MV-4-11 (cell line): ENCODE results near the gene BLOC1S5.
A peak's percentile ranks its signal among the peaks of the same experiment; 100 is the strongest.

Experiments
- DNase-seq: peaks from one replicate; lab custom pipeline; 2025; lab: John Stamatoyannopoulos, UW

BLOC1S5 gene, protein sequence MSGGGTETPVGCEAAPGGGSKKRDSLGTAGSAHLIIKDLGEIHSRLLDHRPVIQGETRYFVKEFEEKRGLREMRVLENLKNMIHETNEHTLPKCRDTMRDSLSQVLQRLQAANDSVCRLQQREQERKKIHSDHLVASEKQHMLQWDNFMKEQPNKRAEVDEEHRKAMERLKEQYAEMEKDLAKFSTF

DNA sequence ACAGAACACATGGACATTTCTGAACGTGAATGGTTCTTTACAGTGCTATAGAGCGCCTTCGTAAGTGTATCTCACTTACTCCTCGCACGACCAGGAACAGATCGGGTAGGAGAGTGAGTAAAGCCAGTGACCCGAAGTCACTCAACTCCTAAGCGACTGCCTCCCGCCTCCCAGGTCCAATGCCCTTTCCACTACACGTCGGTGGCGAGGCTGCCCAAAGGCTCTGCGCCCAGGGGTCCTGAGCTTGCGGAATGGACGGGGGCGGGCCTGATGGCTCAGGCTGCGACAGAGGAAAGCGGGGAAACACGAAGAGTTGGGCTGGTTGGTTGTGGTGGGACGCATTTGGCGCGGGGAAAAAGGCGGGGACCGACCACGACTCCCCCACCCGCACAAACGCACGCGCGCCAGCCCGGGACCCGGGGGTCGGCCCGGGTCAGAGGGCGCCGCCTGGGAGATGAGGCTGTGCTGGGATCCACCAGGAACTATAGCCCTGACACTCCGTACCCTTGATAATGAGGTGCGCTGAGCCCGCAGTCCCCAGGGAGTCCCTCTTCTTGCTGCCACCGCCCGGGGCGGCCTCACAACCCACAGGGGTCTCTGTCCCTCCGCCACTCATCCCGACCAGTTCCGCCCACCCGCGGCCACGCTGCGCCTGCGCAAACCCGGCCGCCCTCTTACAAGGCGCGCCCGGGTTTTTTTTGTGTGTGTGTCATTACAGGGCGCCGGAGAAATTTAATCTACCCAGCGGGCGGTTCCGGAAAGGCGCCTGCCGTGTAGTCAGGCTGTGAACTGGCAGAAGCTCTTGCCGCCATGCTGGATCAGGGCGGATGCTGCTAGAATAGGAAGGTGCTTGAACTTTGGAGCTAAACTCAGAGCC is at the start of gene BLOC1S5:
BLOC1S5 (minus strand) TSS at position 629 of the 877 bp plus-strand sequence; CDS start at position 616, 13 bp downstream.
- peak; percentile 97 for DNase-seq

DNA sequence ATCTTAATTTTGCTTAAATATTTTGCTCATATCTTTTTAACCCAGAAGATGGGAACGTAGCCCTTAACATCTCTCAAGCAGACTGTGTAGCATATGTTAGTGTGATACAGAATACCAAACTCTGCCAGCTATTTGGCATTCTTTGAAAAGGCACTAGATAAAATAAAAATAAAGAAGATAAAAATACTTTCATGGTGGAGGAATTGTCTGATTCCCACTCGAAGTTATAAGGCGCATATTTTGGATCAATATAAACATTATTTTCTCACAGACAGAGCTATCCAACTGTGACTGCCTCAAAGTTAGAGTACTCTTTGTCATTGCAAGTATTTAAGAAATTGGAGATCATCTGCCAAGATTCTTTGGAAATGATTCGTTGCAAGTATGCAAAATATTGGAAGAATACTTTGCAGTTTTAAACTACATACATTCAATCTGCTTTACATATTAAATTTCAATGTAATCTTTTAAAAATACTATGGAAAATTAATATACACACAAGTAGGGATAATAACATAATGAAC is 49.0 kb upstream of the BLOC1S5 start:
- no peak for DNase-seq

DNA sequence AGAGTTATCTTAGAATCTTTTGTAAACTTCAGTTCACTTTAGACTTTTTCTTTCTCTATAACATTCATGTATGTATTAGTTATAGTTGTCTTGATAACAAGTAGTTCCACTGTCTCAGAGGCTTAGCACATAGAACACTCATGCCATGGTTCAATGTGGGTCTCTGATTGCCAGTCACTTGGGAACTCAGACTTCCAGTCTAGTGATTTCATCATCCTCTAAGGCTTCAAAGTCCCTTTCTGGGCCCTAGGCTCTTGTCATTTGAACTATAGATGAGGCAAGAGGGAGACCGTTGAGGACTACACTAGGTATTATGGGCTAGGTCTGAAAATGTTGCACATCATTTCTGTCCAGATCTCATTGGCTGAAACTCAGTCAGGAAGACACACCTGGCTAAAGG is 46.5 kb upstream of the BLOC1S5 start:
- peak; percentile 28 for DNase-seq

DNA sequence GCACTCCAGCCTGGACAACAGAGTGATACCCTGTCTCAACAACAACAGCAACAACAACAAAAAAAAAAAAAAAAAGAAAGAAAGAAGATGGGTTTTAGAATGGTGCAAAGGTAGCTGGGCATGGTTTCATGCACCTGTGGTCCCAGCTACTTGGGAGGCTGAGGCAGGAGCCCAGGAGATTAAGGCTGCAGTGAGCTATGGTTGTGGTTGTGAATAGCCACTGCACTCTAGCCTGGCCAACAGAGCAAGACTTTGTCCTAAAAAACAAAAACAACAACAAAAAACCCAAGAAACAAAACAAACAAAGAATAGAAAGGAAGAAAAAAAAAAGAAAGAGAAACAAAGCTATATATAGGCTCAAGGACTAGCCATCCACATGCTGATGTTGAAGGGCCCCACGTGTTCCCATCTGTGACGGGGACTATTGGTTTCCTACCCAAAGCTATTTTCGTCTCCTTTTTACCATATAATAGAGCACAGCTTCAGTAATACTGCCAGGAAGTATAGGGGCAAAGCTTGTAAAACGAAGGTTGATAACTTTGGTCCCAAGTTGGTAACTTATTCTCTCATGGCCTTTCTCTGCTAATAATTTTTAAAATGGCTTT is 46.0 kb upstream of the BLOC1S5 start:
- DNase-seq, result no peak

DNA sequence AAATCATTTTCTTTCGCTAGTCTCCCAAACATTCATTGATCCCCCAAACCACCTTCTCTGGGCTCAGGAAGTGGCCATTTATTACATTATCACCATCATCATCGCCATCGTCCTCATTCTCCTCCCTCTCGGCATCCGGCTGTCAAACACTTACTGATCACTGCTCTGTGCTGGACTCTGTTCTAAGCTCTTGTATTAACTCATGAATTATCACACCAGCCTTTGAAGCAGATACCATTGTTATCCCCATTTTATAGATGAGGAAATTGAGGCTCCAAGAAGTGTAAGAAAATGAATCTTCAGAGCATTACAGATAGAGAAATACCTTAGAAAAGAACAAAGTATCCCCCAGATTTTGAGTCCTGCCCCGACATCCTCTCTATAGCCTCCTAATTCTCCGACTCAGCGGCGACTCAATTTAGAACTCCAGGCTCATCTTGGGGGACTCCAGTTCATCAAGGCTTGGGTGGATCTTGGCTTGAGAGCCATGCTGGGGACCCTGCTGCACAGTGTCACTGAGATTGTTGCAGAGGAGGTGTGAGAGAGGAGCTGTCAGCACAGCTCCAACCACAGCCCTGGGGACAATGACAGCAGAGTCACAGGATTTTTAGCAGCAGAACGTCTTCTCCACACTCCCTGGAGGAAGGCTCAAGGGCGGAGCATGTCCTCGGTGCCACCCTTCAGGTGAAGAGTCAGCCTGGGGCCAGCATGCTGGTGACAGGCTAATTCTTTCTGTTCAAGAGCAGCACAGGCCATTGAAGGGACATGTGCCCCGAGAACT is 44.8 kb upstream of the BLOC1S5 start:
- DNase-seq, result no peak

DNA sequence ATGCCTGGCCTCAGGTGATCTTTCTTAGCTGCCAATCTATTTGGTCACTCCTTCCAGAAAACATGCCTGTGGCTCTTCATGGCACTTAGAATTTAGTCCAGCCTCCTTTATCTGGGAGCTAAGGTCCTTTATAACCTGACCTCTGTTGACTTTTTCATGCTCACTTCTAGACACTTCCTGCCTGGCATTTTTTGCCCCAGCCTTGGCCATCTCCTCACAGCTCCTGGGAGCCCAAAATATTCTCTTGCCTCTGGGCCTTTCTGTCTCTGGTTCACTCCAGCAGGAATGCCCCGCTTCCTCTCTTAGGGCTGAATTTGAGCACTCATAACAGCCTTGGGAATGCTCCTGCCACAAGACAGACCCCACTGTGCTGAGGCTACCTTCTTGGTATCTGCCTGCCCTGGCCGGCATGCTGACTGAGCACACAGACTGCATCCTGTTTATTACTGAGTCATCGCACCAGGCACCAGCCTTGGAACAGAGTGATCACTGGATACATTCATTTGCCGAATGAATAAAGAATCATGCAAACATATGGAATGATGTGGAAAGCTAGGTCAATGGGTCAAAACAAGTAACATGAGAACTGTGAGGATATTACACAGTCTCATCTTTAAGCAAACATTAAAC is 44.0 kb upstream of the BLOC1S5 start:
- no peak for DNase-seq

DNA sequence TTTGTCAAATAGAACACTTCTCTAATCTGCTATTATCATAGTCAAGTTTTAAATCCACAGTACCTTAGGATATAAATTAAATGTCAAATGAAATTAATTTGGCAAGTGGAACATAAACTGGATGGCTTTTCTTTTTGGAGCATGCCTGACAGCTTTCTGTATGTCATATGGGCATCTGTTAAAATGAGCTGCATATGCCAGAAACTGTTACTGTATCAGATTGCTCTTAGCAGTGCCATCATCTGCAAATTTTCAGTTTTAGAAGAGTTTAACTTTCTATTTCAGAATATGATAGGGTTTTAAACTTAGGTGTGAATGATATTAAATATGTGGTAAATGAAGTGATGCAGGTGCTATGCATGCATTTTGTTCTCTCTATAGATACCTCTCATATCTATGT is 41.6 kb upstream of the BLOC1S5 start:
- no peak for DNase-seq

DNA sequence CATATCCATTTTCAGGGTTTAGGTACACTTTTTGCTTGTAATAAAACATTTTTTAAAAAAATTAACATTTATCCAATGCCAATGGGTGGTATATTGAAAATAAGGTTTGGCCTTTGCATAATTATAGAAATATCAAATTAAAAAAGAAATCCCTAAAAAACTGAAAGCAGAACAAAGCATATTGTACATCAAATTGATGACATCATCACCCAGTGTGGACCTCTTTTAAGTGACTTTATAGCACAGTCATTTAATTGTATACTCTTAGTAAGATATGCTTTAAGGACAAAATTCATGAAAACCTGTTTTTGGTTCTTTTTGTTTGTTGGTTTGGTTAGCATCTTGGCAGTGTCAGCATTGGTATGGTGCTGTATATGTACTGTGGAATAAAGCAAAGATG is 39.5 kb upstream of the BLOC1S5 start:
- no peak for DNase-seq

DNA sequence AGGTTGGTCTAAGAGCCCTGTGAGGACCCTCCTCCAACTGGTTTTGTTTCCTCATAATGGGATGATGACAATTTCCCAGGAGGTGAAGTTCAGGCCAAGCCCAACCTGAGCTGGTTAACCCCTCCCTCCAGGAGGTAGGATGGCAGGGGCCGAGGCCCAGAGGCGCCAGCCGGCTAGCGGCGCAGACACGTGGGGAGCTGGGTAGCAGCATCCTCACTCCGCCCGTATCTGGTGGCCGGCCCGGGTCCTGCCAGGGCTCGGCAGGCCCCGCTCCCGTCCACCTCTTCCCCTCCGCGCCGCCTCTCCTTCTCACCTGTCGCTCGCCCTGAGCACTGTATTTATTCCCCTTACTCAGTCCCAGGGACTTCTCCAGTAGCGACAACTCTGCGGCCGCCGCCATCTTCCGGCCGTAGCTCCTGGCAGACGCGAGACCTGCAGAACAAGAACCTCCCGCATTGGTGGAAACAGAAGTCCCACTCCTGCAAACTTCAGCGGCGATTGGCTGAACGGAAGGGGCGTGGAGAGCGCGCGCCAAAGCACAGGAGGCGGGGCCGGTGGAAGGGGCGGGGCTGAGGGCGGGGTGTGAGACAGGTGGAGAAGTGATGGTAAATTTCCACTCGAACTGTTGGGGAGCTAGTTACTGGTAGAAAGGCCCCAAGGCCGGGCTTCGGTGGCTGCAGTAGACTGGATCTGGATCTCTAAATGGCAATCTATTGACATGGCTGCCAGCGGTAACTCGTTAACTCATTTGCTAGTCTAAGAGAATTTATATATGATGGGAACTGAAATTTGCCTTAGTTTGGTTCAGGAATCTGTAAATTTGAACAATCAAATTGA is 38.2 kb upstream of the BLOC1S5 start, which contains the start of gene EEF1E1:
EEF1E1 (minus strand) TSS at position 427 of the 837 bp plus-strand sequence; CDS start at position 400, 27 bp downstream.
- DNase-seq, result peak; percentile 87

DNA sequence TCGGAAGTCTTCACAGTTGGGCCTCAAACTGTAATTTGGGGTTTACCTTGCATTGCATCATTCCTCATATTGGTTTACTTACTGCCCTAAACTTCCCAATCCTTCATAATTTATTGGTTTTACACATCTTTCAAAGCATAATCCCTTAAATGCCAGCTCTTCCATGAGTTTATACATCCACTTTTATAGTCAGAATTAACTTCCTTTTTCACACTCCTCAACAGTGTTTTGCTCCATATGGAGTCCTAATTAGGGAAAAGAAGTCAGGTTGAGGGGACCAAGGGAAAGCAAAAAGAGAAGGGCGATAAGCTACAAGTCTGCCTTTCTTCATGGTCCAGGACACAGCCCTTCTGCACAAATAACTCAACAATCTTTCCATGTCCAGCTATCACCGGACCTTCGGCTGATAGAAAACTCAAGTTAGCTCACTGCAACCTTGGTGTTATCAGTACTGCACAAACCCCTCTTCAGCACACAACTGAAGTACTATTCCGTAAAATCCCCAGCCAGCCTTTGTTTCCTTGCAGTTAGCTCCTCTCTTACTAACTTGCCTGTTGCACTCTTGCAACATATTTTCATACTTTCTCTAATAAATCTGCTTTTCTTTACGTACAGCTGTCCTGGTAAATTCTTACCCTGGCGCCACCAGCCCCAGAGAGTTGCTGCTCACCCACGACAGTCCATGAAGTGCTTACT is 36.1 kb upstream of the BLOC1S5 start:
- DNase-seq, result peak; percentile 66

DNA sequence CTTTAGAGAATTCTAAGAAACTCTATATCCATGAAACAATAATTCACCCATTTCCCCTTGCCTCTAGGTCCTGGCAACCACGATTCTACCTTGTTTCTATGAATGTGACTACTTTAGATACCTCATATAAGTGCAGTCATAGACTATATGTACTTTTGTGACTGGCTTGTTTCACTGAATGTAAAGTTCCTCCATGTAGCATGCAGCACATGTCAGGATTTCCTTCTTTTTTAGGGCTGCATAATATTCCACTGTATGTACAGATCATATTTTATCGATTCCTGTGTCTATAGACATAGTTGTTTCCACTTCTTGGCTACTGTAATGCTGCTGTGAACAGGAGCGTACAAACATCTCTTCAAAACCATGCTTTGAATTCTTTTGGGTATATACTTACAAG is 26.5 kb upstream of the BLOC1S5 start:
- DNase-seq, result no peak

DNA sequence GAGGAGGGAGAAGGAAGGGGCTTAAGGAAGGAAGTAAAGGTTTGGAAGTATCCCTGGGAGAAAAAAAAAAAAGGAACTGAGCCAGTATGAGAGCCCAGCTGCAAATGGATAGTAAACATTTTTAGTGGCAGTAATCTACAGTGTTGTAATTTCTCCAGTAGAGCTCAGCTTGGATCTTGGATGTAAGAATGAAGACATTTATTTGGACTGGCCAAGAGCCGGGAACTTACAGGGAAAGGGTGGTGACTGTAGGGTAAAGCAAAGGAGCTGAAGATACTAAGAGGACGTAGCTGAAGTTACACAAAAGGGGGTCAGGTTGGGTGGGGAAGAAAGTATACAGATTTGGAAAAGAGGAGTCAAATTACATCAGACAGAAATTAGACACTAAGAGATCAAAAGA is 24.7 kb upstream of the BLOC1S5 start:
- peak; percentile 8 for DNase-seq

DNA sequence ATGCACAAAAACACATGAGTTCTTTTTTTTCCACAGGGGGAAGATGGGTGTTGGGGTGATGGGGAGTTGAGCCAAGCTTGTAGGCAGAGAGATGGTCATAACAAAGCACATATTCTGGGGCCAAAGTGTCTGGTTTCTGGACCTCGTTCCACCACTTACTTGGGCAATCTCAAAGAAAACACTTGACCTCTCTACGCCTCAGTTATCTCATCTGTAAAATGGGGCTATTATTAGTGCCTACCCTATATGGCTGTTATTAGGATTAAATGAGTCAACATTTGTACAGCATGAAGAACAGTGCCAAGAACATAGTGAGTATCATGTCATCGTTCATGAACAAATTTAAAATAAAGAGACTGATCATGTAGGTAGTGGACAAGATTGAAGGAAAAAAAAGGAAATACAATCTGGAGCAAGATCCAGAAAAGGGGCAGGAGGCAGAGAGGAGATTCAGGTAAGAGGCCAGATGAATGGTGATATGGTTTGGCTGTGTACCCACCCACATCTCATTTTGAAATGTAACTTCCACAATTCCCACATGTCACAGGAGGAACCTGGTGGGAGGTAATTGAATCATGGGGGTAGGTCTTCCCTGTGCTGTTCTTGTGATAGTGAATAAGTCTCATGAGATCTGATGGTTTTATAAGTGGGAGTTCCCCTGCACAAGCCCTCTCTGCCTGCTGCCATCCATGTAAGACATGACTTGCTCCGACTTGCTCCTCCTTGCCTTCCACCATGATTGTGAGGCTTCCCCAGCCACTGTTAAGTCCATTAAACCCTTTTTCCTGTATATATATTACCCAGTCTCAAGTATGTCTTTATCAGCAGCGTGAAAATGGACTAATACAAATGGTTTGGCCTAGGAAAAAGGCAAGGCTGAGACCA is 23.9 kb upstream of the BLOC1S5 start:
- no peak for DNase-seq

DNA sequence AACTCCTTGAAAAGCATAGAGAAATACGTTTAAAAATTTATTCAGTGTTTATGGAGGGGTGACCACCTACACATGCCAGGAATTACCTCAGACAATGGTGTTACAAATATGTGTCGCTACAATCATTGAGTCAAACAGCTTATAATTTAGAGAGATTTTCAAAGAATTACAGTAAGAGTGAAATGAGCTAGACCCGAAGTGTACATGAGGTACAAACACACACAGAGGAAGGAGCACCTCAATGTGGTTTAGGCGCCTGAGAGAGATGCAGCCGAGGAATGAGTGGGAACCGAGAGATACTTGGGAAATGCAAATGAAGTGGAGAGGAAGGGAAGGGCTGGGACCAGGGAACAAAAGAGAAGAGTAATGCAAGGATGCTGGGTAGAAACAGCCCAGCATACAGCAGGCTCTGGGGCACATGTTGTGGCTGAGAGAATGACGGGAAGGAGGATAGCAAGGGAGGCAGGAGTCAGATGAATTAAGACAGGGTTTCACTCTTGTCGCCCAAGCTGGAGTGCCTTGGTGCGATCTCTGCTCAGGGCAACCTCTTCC is 22.6 kb upstream of the BLOC1S5 start:
- no peak for DNase-seq

DNA sequence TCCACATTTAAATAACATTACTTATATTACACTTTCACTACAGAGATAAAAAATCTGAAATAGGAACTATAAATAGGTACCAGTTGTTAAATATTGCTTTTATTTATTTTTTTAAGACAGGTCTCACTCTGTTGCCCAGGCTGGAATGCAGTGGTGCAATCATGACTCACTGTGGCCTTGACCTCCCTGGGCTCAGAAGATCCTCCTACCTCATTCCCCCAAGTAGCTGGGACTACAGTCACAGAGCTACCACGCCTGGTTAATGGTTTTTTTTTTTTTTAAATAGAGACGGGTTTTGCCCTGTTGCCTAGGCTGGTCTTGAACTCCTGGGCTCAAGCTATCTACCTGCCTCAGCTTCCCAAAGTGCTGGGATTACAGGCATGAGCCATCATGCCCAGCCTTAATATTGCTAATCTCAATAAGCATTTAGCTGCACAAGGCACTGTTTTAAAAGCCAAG is 20.9 kb upstream of the BLOC1S5 start:
- DNase-seq, result peak; percentile 82

DNA sequence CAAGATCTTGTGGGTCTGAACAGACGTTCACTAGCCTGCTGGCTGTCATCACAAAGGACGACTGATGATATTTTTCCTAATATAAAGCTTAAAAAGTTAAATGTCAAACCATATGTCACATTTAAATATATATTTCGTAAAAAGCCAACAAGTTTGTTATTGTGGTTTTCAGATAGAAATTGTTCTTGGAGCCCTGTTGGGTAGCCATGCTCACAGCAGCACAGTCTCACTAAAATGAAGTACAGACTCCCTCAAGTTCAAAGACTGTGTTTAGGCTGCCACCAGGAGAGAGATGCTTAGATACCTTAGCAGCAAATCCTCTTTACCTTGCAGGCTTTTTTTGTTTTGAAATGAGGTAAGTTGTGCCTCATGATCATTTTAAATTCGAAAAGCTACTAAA is 20.4 kb upstream of the BLOC1S5 start:
- peak; percentile 4 for DNase-seq

DNA sequence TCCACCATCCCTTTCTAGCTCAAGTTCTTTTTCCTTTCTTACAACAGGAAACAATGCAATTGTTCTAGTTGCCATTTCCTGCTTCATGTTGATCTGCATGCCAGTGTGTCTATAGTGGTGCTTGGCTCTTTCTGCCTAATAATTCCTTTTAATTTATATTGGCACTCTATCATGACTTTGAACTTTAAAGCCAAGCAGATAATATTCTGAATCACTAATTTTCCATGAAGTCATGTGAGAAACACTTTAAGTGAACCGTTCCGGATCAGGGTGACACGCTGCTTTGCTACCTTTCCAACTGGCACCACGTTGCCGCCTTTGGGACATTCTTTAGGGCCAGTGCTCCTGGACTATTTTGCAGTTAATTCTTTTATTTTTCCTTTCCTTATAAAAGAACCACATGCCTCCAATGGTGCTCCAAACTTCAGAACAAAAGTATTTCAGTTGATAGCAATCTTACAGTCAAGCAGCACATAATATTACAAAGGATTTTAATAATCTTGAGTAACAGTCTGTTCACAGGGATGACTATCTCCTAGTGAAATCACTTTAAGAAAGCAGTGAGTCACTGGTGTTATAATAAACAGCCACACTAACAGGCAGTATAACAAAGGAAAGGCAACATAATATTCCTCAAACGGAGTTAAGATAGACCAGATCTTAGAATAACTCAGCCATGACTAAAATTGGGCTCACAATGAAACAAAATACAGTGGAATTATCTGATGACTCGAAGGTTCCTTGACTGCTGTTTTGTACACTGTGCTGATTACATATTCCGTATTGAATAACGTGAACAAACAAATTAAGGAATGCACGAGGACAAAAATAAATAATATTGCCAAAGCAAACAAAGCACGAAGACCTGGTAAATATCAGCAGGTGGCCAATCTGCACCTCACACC is 19.0 kb upstream of the BLOC1S5 start:
- peak; percentile 29 for DNase-seq
